CD4-positive, alpha-beta T cell treated with Interleukin-17A for 4 hours (primary cell): ENCODE results near the gene MEN1.

Source experiments
- DNase-seq: peaks from one replicate; pipeline ENCODE4 v3.0.0-alpha.2; 2020; ENCODE audit warnings: mixed read lengths

The MEN1 gene

GRCh38 chr11:64845129-64845775 lies 34.9 kb upstream of the MEN1 start:
- DNase-seq, result no peak

GRCh38 chr11:64844330-64845128 lies 34.2 kb upstream of the MEN1 start, which contains the start of gene CDC42BPG:
Gene CDC42BPG (minus strand): TSS chr11:64844653. CDS start chr11:64844569, 84 bp downstream.
- peak; percentile 88 for DNase-seq

- no peak for DNase-seq
These were observed 33.5 kb upstream of the MEN1 start for GRCh38 chr11:64843686-64844329.

- no peak for DNase-seq
These were observed 32.7 kb upstream of the MEN1 start for GRCh38 chr11:64842851-64843685.

- DNase-seq, result no peak
These were observed 32.0 kb upstream of the MEN1 start for GRCh38 chr11:64842366-64842759.

GRCh38 chr11:64841592-64842365 lies 31.4 kb upstream of the MEN1 start:
- DNase-seq, result no peak

GRCh38 chr11:64839887-64840782 lies 29.8 kb upstream of the MEN1 start:
- no peak for DNase-seq

- no peak for DNase-seq
These were observed 29.0 kb upstream of the MEN1 start for GRCh38 chr11:64839335-64839734.

- DNase-seq, result no peak
These were observed 28.4 kb upstream of the MEN1 start for GRCh38 chr11:64838600-64839334.

GRCh38 chr11:64837887-64838351 lies 27.6 kb upstream of the MEN1 start:
- DNase-seq, result no peak

GRCh38 chr11:64836448-64837072 lies 26.2 kb upstream of the MEN1 start:
- DNase-seq, result no peak

GRCh38 chr11:64835616-64836447 lies 25.5 kb upstream of the MEN1 start:
- DNase-seq, result no peak

GRCh38 chr11:64834723-64835615 lies 24.6 kb upstream of the MEN1 start:
- no peak for DNase-seq

GRCh38 chr11:64834031-64834722 lies 23.8 kb upstream of the MEN1 start:
- DNase-seq, result no peak

- no peak for DNase-seq
These were observed 23.2 kb upstream of the MEN1 start for GRCh38 chr11:64833509-64833908.

- no peak for DNase-seq
These were observed 22.8 kb upstream of the MEN1 start for GRCh38 chr11:64833198-64833502.
